ENCODE results near the gene TRIM41. TPM values are rescaled to one million over a fixed set of nuclear protein-coding genes. Genes with fewer than 3 reads are reported as not detected.
"Not testable (repeated sequence)": the region's sequence is repeated elsewhere in the genome, so short reads cannot be mapped to it uniquely, and the experiment has no call there.

Gene TRIM41
- 10 to 100 TPM; 17.9 to 23.9 (median 18.7) TPM for total RNA-seq

GRCh38 chr5:181223058-181223728 lies at the start of gene TRIM41:
Gene TRIM41, plus strand, starts transcription at chr5:181223281. Its CDS starts 719 bp downstream, at chr5:181224000.
- no peaks in the 10 kb centered on the region for H3K9me3 ChIP-seq
- peak within 1 kb of the TSS; percentile 93 to 97 (median 95) for H3K27ac ChIP-seq
- in situ Hi-C loops (cut with MboI; ENCODE audit: low pct_ligation_motif_present in 1 of 4, low pct_unique_long_range_greater_than_20kb in 1 of 4, low sequenced_read_pairs in 3 of 4) (no loop called here), intact Hi-C loops (cut with DNase I; ENCODE audit: low total_unique reads) (loop anchor here (2.0 to 10.0 kb wide), 2 partner anchors 32 to 418 kb away; partner anchors contain the start of gene MGAT1)
- no peaks in the 10 kb centered on the region for H3K36me3 ChIP-seq
- peaks cover 6 to 26% (median 9%) of the 10 kb centered on the region in 4 donors for H3K4me1 ChIP-seq
- peak; percentile 99 for DNase-seq
- peak within 1 kb of the TSS; percentile 59 to 87 (median 66) for H3K4me3 ChIP-seq
- H3K27me3 ChIP-seq: no peaks in the 10 kb centered on the region
- WGBS, 2 donors (ENCODE audit: low coverage in 1 of 2): 0% methylated on average over 47 of the region's 59 CpGs; no CpG with 5 or more reads in 1 of the 2 donors
- TF ChIP-seq POLR2A (IDR thresholded peaks at IDR 0.05): peak; percentile 96
- TF ChIP-seq CTCF (IDR thresholded peaks at IDR 0.05): peak in 4 of 5 experiments; percentile 3 to 59 (median 8)
- TF ChIP-seq EP300 (IDR thresholded peaks at IDR 0.05; ENCODE audit: low read depth): peak; percentile 43
- TF ChIP-seq POLR2AphosphoS5 (IDR thresholded peaks at IDR 0.05): peak; percentile 73 to 97 (median 95)

GRCh38 chr5:181173420-181174342 lies 49.4 kb upstream of the TRIM41 start:
- H3K9me3 ChIP-seq: no peaks in the 10 kb centered on the region
- TF ChIP-seq POLR2A (IDR thresholded peaks at IDR 0.05): no peak
- TF ChIP-seq POLR2AphosphoS5 (IDR thresholded peaks at IDR 0.05): no peak
- no peak for TF ChIP-seq EP300 (IDR thresholded peaks at IDR 0.05; ENCODE audit: low read depth)
- TF ChIP-seq CTCF (IDR thresholded peaks at IDR 0.05): no peak
- WGBS, 2 donors (ENCODE audit: low coverage in 1 of 2): 3 to 16% methylated on average over 15 to 49 of the region's 50 CpGs
- DNase-seq: no peak
- H3K36me3 ChIP-seq: no peaks in the 10 kb centered on the region
- intact Hi-C loops (cut with DNase I; ENCODE audit: low total_unique reads) (no loop called here), in situ Hi-C loops (cut with MboI; ENCODE audit: low pct_ligation_motif_present in 1 of 4, low pct_unique_long_range_greater_than_20kb in 1 of 4, low sequenced_read_pairs in 3 of 4) (no loop called here)
- no peak overlapping the region for H3K4me3 ChIP-seq
- H3K27ac ChIP-seq: no peak overlapping the region
- H3K27me3 ChIP-seq: peaks cover 82% of the 10 kb centered on the region
- H3K4me1 ChIP-seq: peaks cover 0 to 20% (median 12%) of the 10 kb centered on the region in 4 donors

DNA sequence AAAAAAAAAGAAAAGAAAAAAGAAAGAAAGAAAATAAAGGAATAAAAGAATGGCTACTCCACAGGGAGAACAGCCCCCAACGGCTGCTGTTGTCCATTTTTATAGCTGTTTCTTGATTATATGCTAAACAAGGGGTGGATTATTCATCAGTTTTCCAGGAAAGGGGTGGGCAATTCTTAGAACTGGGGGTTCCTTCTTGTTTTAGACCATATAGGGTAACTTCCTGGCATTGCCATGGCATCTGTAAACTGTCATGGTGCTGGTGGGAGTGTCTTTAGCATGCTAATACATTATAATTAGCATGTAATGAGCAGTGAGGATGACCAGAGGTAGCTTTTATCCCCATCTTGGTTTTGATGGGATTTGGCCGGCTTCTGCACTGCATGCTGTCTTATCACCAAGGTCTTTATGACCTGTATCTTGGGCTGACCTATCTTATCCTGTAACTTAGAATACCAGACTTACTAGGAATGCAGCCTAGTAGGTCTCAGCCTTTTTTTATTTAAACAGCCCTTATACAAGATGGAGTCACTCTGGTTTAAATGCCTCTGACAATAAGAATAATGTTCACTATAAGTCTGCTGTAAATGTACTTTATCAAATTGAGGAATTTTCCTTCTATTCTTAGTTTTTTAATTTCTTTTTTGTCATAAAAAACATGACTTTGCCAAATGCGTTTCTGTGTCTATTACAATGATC lies 46.7 kb upstream of the TRIM41 start:
- TF ChIP-seq POLR2A (IDR thresholded peaks at IDR 0.05): no peak
- TF ChIP-seq CTCF (IDR thresholded peaks at IDR 0.05): no peak
- TF ChIP-seq EP300 (IDR thresholded peaks at IDR 0.05; ENCODE audit: low read depth): no peak
- no peak for TF ChIP-seq POLR2AphosphoS5 (IDR thresholded peaks at IDR 0.05)
- in situ Hi-C loops (cut with MboI; ENCODE audit: low pct_ligation_motif_present in 1 of 4, low pct_unique_long_range_greater_than_20kb in 1 of 4, low sequenced_read_pairs in 3 of 4) (no loop called here), intact Hi-C loops (cut with DNase I; ENCODE audit: low total_unique reads) (no loop called here)
- H3K36me3 ChIP-seq: no peaks in the 10 kb centered on the region
- H3K9me3 ChIP-seq: no peaks in the 10 kb centered on the region
- H3K27me3 ChIP-seq: peaks cover 55% of the 10 kb centered on the region
- peaks cover 0 to 8% (median 4%) of the 10 kb centered on the region in 4 donors for H3K4me1 ChIP-seq
- H3K4me3 ChIP-seq: no peak overlapping the region
- no peak for DNase-seq
- no peak overlapping the region for H3K27ac ChIP-seq
- 49 to 68% methylated on average over 3 of the region's 3 CpGs for WGBS, 2 donors (ENCODE audit: low coverage in 1 of 2)

- not testable (repeated sequence) for H3K36me3 ChIP-seq
These were observed 45.5 kb upstream of the TRIM41 start for GRCh38 chr5:181177559-181177958.

More at GRCh38 chr5:181177559-181177958, 45.5 kb upstream of the TRIM41 start:
- intact Hi-C loops (cut with DNase I; ENCODE audit: low total_unique reads); DNase-seq; in situ Hi-C loops (cut with MboI; ENCODE audit: low pct_ligation_motif_present in 1 of 4, low pct_unique_long_range_greater_than_20kb in 1 of 4, low sequenced_read_pairs in 3 of 4); H3K4me3 ChIP-seq; H3K4me1 ChIP-seq; H3K27ac ChIP-seq; H3K9me3 ChIP-seq: not testable (repeated sequence)
- peaks cover 44% of the 10 kb centered on the region for H3K27me3 ChIP-seq
- WGBS, 2 donors (ENCODE audit: low coverage in 1 of 2): 66 to 86% methylated on average over 3 to 14 of the region's 14 CpGs

Data from transverse colon (tissue), 4 donors.